GM12865 (cell line): Measurements from ENCODE around the gene PRR5L.
"Not testable (repeated sequence)": the region's sequence is repeated elsewhere in the genome, so short reads cannot be mapped to it uniquely, and the experiment has no call there.

Experiments
- DNase-seq: peaks from one replicate; pipeline ENCODE4 v3.0.0; 2010; ENCODE audit warnings: low read depth
- H3K4me3 ChIP-seq: 2 replicates; pipeline ENCODE4 v1.5.1; 2011; ENCODE audit warnings: mild to moderate bottlenecking, low read depth, low read length, control low read depth
- CTCF ChIP-seq: IDR thresholded peaks from 2 replicates; pipeline ENCODE4 v1.5.1; 2011; ENCODE audit warnings: low read length, control low read depth, low read depth, inconsistent platforms; ENCODE audit not compliant: insufficient read depth; ENCODE audit errors: missing control alignments

The PRR5L gene

GRCh38 chr11:36309779-36310178 lies 13.7 kb downstream of the PRR5L start:
- no peak for DNase-seq
- no peak overlapping the region for H3K4me3 ChIP-seq
- TF ChIP-seq CTCF: no peak

- no peak for TF ChIP-seq CTCF
- no peak for DNase-seq
- no peak overlapping the region for H3K4me3 ChIP-seq
Measured at GRCh38 chr11:36311926-36312595, 16.0 kb downstream of the PRR5L start.

- no peak for TF ChIP-seq CTCF
- no peak for DNase-seq
- H3K4me3 ChIP-seq: no peak overlapping the region
Measured at GRCh38 chr11:36312611-36313472, 16.8 kb downstream of the PRR5L start.

- H3K4me3 ChIP-seq: no peak overlapping the region
- TF ChIP-seq CTCF: no peak
- DNase-seq: no peak
Measured at GRCh38 chr11:36313750-36314433, 17.8 kb downstream of the PRR5L start.

- H3K4me3 ChIP-seq: no peak overlapping the region
- no peak for DNase-seq
- no peak for TF ChIP-seq CTCF
Measured at GRCh38 chr11:36314434-36314767, 18.3 kb downstream of the PRR5L start.

- H3K4me3 ChIP-seq: no peak overlapping the region
- DNase-seq: no peak
- no peak for TF ChIP-seq CTCF
Measured at GRCh38 chr11:36316049-36316448, 20.0 kb downstream of the PRR5L start.

GRCh38 chr11:36317992-36318391 lies 21.9 kb downstream of the PRR5L start:
- H3K4me3 ChIP-seq: no peak overlapping the region
- no peak for DNase-seq
- TF ChIP-seq CTCF: no peak

- DNase-seq: not testable (repeated sequence)
Measured at GRCh38 chr11:36324956-36325355, 28.9 kb downstream of the PRR5L start.

GRCh38 chr11:36325403-36325802 lies 29.3 kb downstream of the PRR5L start:
- not testable (repeated sequence) for DNase-seq, H3K4me3 ChIP-seq

More at GRCh38 chr11:36324956-36325355, 28.9 kb downstream of the PRR5L start:
- H3K4me3 ChIP-seq: not testable (repeated sequence)
